ENCODE measurements around the gene GPC1. TPM values are rescaled to one million over a fixed set of nuclear protein-coding genes. Genes with fewer than 3 reads are reported as not detected.
A peak's percentile ranks its signal among the peaks of the same experiment; 100 is the strongest.

GPC1 gene
- total and polyA plus RNA-seq, 4 donors = 28.0 to 66.8 (median 47.5) TPM

GRCh38 chr2:240425697-240426096, 9.8 kb upstream of the GPC1 start:
- WGBS, 2 donors = 91 to 93% methylated on average over 5 of the region's 5 CpGs
- Histone ChIP-seq H3K36me3 (ENCODE audit: control insufficient read depth in 1 of 2, insufficient read depth in 2 of 2, low read length in 1 of 2) (no peaks in the 10 kb centered on the region), H3K4me3 (ENCODE audit: low read length in 2 of 2) (no peak overlapping the region), H3K9me3 (ENCODE audit: control insufficient read depth, low read length) (peaks cover 7% of the 10 kb centered on the region), H3K27me3 (ENCODE audit: control insufficient read depth in 1 of 2, insufficient read depth in 2 of 2, low read length in 1 of 2) (no peaks in the 10 kb centered on the region), H3K4me1 (ENCODE audit: control insufficient read depth in 1 of 2, insufficient read depth in 2 of 2, low read length in 2 of 2) (no peaks in the 10 kb centered on the region), H3K27ac (ENCODE audit: low read depth in 1 of 2, low read length in 2 of 2) (no peak overlapping the region)
- ATAC-seq (ENCODE audit: low FRiP score) (no peak), DNase-seq (peak in 1 of 2 donors; percentile 13)
- intact Hi-C loops (cut with DNase I) = no loop called here

GRCh38 chr2:240426845-240427721, 8.4 kb upstream of the GPC1 start:
- Histone ChIP-seq H3K36me3 (ENCODE audit: control insufficient read depth in 1 of 2, insufficient read depth in 2 of 2, low read length in 1 of 2) (no peaks in the 10 kb centered on the region), H3K27me3 (ENCODE audit: control insufficient read depth in 1 of 2, insufficient read depth in 2 of 2, low read length in 1 of 2) (no peaks in the 10 kb centered on the region), H3K4me1 (ENCODE audit: control insufficient read depth in 1 of 2, insufficient read depth in 2 of 2, low read length in 2 of 2) (no peaks in the 10 kb centered on the region), H3K9me3 (ENCODE audit: control insufficient read depth, low read length) (peaks cover 2% of the 10 kb centered on the region), H3K27ac (ENCODE audit: low read depth in 1 of 2, low read length in 2 of 2) (no peak overlapping the region), H3K4me3 (ENCODE audit: low read length in 2 of 2) (no peak overlapping the region)
- WGBS, 2 donors = 74 to 75% methylated on average over 21 of the region's 21 CpGs
- DNase-seq = peak in 1 of 2 donors; percentile 30
- intact Hi-C loops (cut with DNase I) = no loop called here
- ATAC-seq (ENCODE audit: low FRiP score) = no peak

- Histone ChIP-seq H3K4me1 (ENCODE audit: control insufficient read depth in 1 of 2, insufficient read depth in 2 of 2, low read length in 2 of 2) (no peaks in the 10 kb centered on the region), H3K36me3 (ENCODE audit: control insufficient read depth in 1 of 2, insufficient read depth in 2 of 2, low read length in 1 of 2) (no peaks in the 10 kb centered on the region), H3K27ac (ENCODE audit: low read depth in 1 of 2, low read length in 2 of 2) (no peak overlapping the region), H3K4me3 (ENCODE audit: low read length in 2 of 2) (no peak overlapping the region), H3K9me3 (ENCODE audit: control insufficient read depth, low read length) (peaks cover 2% of the 10 kb centered on the region), H3K27me3 (ENCODE audit: control insufficient read depth in 1 of 2, insufficient read depth in 2 of 2, low read length in 1 of 2) (no peaks in the 10 kb centered on the region)
- ATAC-seq (ENCODE audit: low FRiP score) (no peak), DNase-seq (peak in 1 of 2 donors; percentile 15)
- intact Hi-C loops (cut with DNase I) = no loop called here
- 86 to 88% methylated on average over 6 of the region's 6 CpGs for WGBS, 2 donors
Observed at GRCh38 chr2:240427729-240428128, 7.7 kb upstream of the GPC1 start.

- DNase-seq (no peak), ATAC-seq (ENCODE audit: low FRiP score) (no peak)
- Histone ChIP-seq H3K36me3 (ENCODE audit: control insufficient read depth in 1 of 2, insufficient read depth in 2 of 2, low read length in 1 of 2) (no peaks in the 10 kb centered on the region), H3K9me3 (ENCODE audit: control insufficient read depth, low read length) (peaks cover 2% of the 10 kb centered on the region), H3K4me1 (ENCODE audit: control insufficient read depth in 1 of 2, insufficient read depth in 2 of 2, low read length in 2 of 2) (no peaks in the 10 kb centered on the region), H3K4me3 (ENCODE audit: low read length in 2 of 2) (no peak overlapping the region), H3K27ac (ENCODE audit: low read depth in 1 of 2, low read length in 2 of 2) (no peak overlapping the region), H3K27me3 (ENCODE audit: control insufficient read depth in 1 of 2, insufficient read depth in 2 of 2, low read length in 1 of 2) (no peaks in the 10 kb centered on the region)
- WGBS, 2 donors = 91 to 92% methylated on average over 5 of the region's 5 CpGs
- intact Hi-C loops (cut with DNase I) = no loop called here
Observed at GRCh38 chr2:240428245-240428644, 7.2 kb upstream of the GPC1 start.

- ATAC-seq (ENCODE audit: low FRiP score) (no peak), DNase-seq (peak in 1 of 2 donors; percentile 43)
- Histone ChIP-seq H3K27me3 (ENCODE audit: control insufficient read depth in 1 of 2, insufficient read depth in 2 of 2, low read length in 1 of 2) (no peaks in the 10 kb centered on the region), H3K27ac (ENCODE audit: low read depth in 1 of 2, low read length in 2 of 2) (no peak overlapping the region), H3K9me3 (ENCODE audit: control insufficient read depth, low read length) (peaks cover 2% of the 10 kb centered on the region), H3K36me3 (ENCODE audit: control insufficient read depth in 1 of 2, insufficient read depth in 2 of 2, low read length in 1 of 2) (no peaks in the 10 kb centered on the region), H3K4me1 (ENCODE audit: control insufficient read depth in 1 of 2, insufficient read depth in 2 of 2, low read length in 2 of 2) (no peaks in the 10 kb centered on the region), H3K4me3 (ENCODE audit: low read length in 2 of 2) (no peak overlapping the region)
- 88 to 91% methylated on average over 10 of the region's 10 CpGs for WGBS, 2 donors
- intact Hi-C loops (cut with DNase I) = no loop called here
Observed at GRCh38 chr2:240429341-240429871, 6.1 kb upstream of the GPC1 start.

GRCh38 chr2:240429872-240430491, 5.5 kb upstream of the GPC1 start:
- Histone ChIP-seq H3K27me3 (ENCODE audit: control insufficient read depth in 1 of 2, insufficient read depth in 2 of 2, low read length in 1 of 2) (no peaks in the 10 kb centered on the region), H3K36me3 (ENCODE audit: control insufficient read depth in 1 of 2, insufficient read depth in 2 of 2, low read length in 1 of 2) (no peaks in the 10 kb centered on the region), H3K4me1 (ENCODE audit: control insufficient read depth in 1 of 2, insufficient read depth in 2 of 2, low read length in 2 of 2) (no peaks in the 10 kb centered on the region), H3K27ac (ENCODE audit: low read depth in 1 of 2, low read length in 2 of 2) (no peak overlapping the region), H3K9me3 (ENCODE audit: control insufficient read depth, low read length) (peaks cover 2% of the 10 kb centered on the region), H3K4me3 (ENCODE audit: low read length in 2 of 2) (no peak overlapping the region)
- 90 to 95% methylated on average over 14 of the region's 14 CpGs for WGBS, 2 donors
- no peak for ATAC-seq (ENCODE audit: low FRiP score)
- DNase-seq = peak; percentile 33 to 49
- intact Hi-C loops (cut with DNase I) = loop anchor here in 1 of 2 donors (5.0 kb wide), 2 partner anchors 38 to 58 kb away; no protein-coding TSS in a partner anchor

- H3K9me3 ChIP-seq (ENCODE audit: control insufficient read depth, low read length) = peaks cover 2% of the 10 kb centered on the region
- no peak overlapping the region for H3K27ac ChIP-seq (ENCODE audit: low read depth in 1 of 2, low read length in 2 of 2)
- no peaks in the 10 kb centered on the region for H3K27me3 ChIP-seq (ENCODE audit: control insufficient read depth in 1 of 2, insufficient read depth in 2 of 2, low read length in 1 of 2)
- H3K4me1 ChIP-seq (ENCODE audit: control insufficient read depth in 1 of 2, insufficient read depth in 2 of 2, low read length in 2 of 2) = no peaks in the 10 kb centered on the region
- ATAC-seq (ENCODE audit: low FRiP score) = no peak
- DNase-seq = peak in 1 of 2 donors; percentile 26
- no peak overlapping the region for H3K4me3 ChIP-seq (ENCODE audit: low read length in 2 of 2)
- H3K36me3 ChIP-seq (ENCODE audit: control insufficient read depth in 1 of 2, insufficient read depth in 2 of 2, low read length in 1 of 2) = no peaks in the 10 kb centered on the region
- WGBS, 2 donors = 96 to 98% methylated on average over 5 of the region's 5 CpGs
- intact Hi-C loops (cut with DNase I) = loop anchor here in 1 of 2 donors (5.0 kb wide), 2 partner anchors 38 to 58 kb away; no protein-coding TSS in a partner anchor
Observed at GRCh38 chr2:240430595-240430994, 4.9 kb upstream of the GPC1 start.

- WGBS, 2 donors = 72 to 89% methylated on average over 3 of the region's 3 CpGs
- ATAC-seq (ENCODE audit: low FRiP score) (no peak), DNase-seq (peak; percentile 20 to 51)
- H3K27me3 ChIP-seq (ENCODE audit: control insufficient read depth in 1 of 2, insufficient read depth in 2 of 2, low read length in 1 of 2) = no peaks in the 10 kb centered on the region
- H3K9me3 ChIP-seq (ENCODE audit: control insufficient read depth, low read length) = no peaks in the 10 kb centered on the region
- H3K36me3 ChIP-seq (ENCODE audit: control insufficient read depth in 1 of 2, insufficient read depth in 2 of 2, low read length in 1 of 2) = no peaks in the 10 kb centered on the region
- no peak overlapping the region for H3K4me3 ChIP-seq (ENCODE audit: low read length in 2 of 2)
- H3K27ac ChIP-seq (ENCODE audit: low read depth in 1 of 2, low read length in 2 of 2) = no peak overlapping the region
- H3K4me1 ChIP-seq (ENCODE audit: control insufficient read depth in 1 of 2, insufficient read depth in 2 of 2, low read length in 2 of 2) = no peaks in the 10 kb centered on the region
- intact Hi-C loops (cut with DNase I) = loop anchor here in 1 of 2 donors (5.0 kb wide), 2 partner anchors 39 to 59 kb away; no protein-coding TSS in a partner anchor
Observed at GRCh38 chr2:240431271-240431660, 4.2 kb upstream of the GPC1 start.
